Measurements from ENCODE around the gene TTC8. TPM values are rescaled to one million over a fixed set of nuclear protein-coding genes. Genes with fewer than 3 reads are reported as not detected.

Gene TTC8
- total RNA-seq, 1 donor from 2014 or later, result 30.0 TPM

- peak overlapping the region; percentile 92 for H3K4me3 Mint-ChIP-seq (ENCODE audit: low read depth)
- no peaks in the 10 kb centered on the region for H3K9me3 Mint-ChIP-seq (ENCODE audit: low read depth)
These were observed 510 bp upstream of the TTC8 start for GRCh38 chr14:88823968-88824313.

GRCh38 chr14:88825078-88825458 lies 617 bp downstream of the TTC8 start:
- DNase-seq (ENCODE audit: low spot score, unreplicated experiment), result no peak
- H3K4me1 Mint-ChIP-seq (ENCODE audit: low read depth), result peaks cover 29% of the 10 kb centered on the region
- H3K27ac Mint-ChIP-seq, result peak overlapping the region; percentile 100
- no peaks in the 10 kb centered on the region for H3K9me3 Mint-ChIP-seq (ENCODE audit: low read depth)
- H3K27me3 Mint-ChIP-seq, result no peaks in the 10 kb centered on the region
- H3K36me3 Mint-ChIP-seq (ENCODE audit: insufficient read depth), result no peaks in the 10 kb centered on the region
- peak overlapping the region; percentile 92 for H3K4me3 Mint-ChIP-seq (ENCODE audit: low read depth)
- no peak for TF ChIP-seq CTCF (IDR thresholded peaks at IDR 0.05; ENCODE audit: unreplicated experiment)

More at GRCh38 chr14:88823968-88824313, 510 bp upstream of the TTC8 start:
- H3K27me3 Mint-ChIP-seq, result no peaks in the 10 kb centered on the region
- DNase-seq (ENCODE audit: low spot score, unreplicated experiment), result no peak
- peaks cover 25% of the 10 kb centered on the region for H3K4me1 Mint-ChIP-seq (ENCODE audit: low read depth)
- H3K36me3 Mint-ChIP-seq (ENCODE audit: insufficient read depth), result no peaks in the 10 kb centered on the region
- TF ChIP-seq CTCF (IDR thresholded peaks at IDR 0.05; ENCODE audit: unreplicated experiment), result no peak
- peak overlapping the region; percentile 100 for H3K27ac Mint-ChIP-seq

- H3K4me1 Mint-ChIP-seq (ENCODE audit: low read depth), result peaks cover 29% of the 10 kb centered on the region
- no peaks in the 10 kb centered on the region for H3K9me3 Mint-ChIP-seq (ENCODE audit: low read depth)
- H3K27me3 Mint-ChIP-seq, result no peaks in the 10 kb centered on the region
- H3K4me3 Mint-ChIP-seq (ENCODE audit: low read depth), result peak overlapping the region; percentile 92
- H3K36me3 Mint-ChIP-seq (ENCODE audit: insufficient read depth), result no peaks in the 10 kb centered on the region
- no peak for TF ChIP-seq CTCF (IDR thresholded peaks at IDR 0.05; ENCODE audit: unreplicated experiment)
- no peak for DNase-seq (ENCODE audit: low spot score, unreplicated experiment)
- peak overlapping the region; percentile 100 for H3K27ac Mint-ChIP-seq
These were observed 1.1 kb downstream of the TTC8 start for GRCh38 chr14:88825503-88825902.

- no peak for DNase-seq (ENCODE audit: low spot score, unreplicated experiment)
- H3K27me3 Mint-ChIP-seq, result no peaks in the 10 kb centered on the region
- H3K36me3 Mint-ChIP-seq (ENCODE audit: insufficient read depth), result peaks cover 6% of the 10 kb centered on the region
- no peak overlapping the region for H3K4me3 Mint-ChIP-seq (ENCODE audit: low read depth)
- no peak overlapping the region for H3K27ac Mint-ChIP-seq
- TF ChIP-seq CTCF (IDR thresholded peaks at IDR 0.05; ENCODE audit: unreplicated experiment), result no peak
- peaks cover 31% of the 10 kb centered on the region for H3K4me1 Mint-ChIP-seq (ENCODE audit: low read depth)
- H3K9me3 Mint-ChIP-seq (ENCODE audit: low read depth), result no peaks in the 10 kb centered on the region
These were observed 4.7 kb downstream of the TTC8 start for GRCh38 chr14:88829188-88829587.

- peak overlapping the region; percentile 47 for H3K27ac Mint-ChIP-seq
- peaks cover 6% of the 10 kb centered on the region for H3K36me3 Mint-ChIP-seq (ENCODE audit: insufficient read depth)
- no peaks in the 10 kb centered on the region for H3K9me3 Mint-ChIP-seq (ENCODE audit: low read depth)
- H3K4me3 Mint-ChIP-seq (ENCODE audit: low read depth), result no peak overlapping the region
- H3K27me3 Mint-ChIP-seq, result no peaks in the 10 kb centered on the region
- no peak for TF ChIP-seq CTCF (IDR thresholded peaks at IDR 0.05; ENCODE audit: unreplicated experiment)
- peaks cover 34% of the 10 kb centered on the region for H3K4me1 Mint-ChIP-seq (ENCODE audit: low read depth)
- no peak for DNase-seq (ENCODE audit: low spot score, unreplicated experiment)
These were observed 5.3 kb downstream of the TTC8 start for GRCh38 chr14:88829685-88830302.

Data from progenitor cell of endocrine pancreas (in vitro differentiated cells).